ENCODE measurements around the gene RNF182. TPM values are rescaled to one million over a fixed set of nuclear protein-coding genes. Genes with fewer than 3 reads are reported as not detected.

RNF182 gene
- total RNA-seq, 1 donor from 2014 or later: 3.0 TPM

DNA sequence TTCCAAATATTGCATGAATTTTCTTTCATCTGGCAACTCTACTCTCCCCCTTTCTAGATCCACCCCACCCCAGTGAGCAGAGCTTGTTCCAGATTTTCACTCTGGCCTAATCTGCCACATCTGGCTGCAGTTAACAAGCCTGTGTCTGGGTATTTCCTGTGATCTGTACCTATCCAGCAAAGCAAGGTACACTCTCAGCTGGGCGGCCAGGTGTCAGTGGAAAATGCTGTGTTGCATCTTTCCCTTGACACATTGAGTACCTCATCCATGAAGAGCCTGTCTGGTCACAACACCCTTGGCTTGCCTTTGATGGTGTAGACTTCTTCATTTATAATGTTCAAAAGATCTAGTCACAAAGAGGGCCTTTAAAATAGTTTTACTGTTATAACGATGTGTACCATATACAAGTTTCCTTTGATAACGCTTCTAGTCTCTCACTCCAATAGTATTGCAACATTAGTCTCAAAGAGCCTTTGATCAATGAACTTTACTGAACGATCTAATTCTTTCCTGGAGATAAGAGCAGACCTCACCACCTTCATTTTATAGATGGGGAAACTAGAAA lies 6.0 kb upstream of the RNF182 start:
- H3K9me3 ChIP-seq: no peaks in the 10 kb centered on the region
- H3K27ac ChIP-seq: no peak overlapping the region
- no peaks in the 10 kb centered on the region for H3K4me1 ChIP-seq
- intact Hi-C loops (cut with DNase I): no loop called here
- no peaks in the 10 kb centered on the region for H3K36me3 ChIP-seq
- DNase-seq (ENCODE audit: low spot score in 2 of 2): no peak
- no peaks in the 10 kb centered on the region for H3K27me3 ChIP-seq
- H3K4me3 ChIP-seq: no peak overlapping the region
- TF ChIP-seq, protein P1, sequence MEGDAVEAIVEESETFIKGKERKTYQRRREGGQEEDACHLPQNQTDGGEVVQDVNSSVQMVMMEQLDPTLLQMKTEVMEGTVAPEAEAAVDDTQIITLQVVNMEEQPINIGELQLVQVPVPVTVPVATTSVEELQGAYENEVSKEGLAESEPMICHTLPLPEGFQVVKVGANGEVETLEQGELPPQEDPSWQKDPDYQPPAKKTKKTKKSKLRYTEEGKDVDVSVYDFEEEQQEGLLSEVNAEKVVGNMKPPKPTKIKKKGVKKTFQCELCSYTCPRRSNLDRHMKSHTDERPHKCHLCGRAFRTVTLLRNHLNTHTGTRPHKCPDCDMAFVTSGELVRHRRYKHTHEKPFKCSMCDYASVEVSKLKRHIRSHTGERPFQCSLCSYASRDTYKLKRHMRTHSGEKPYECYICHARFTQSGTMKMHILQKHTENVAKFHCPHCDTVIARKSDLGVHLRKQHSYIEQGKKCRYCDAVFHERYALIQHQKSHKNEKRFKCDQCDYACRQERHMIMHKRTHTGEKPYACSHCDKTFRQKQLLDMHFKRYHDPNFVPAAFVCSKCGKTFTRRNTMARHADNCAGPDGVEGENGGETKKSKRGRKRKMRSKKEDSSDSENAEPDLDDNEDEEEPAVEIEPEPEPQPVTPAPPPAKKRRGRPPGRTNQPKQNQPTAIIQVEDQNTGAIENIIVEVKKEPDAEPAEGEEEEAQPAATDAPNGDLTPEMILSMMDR (IDR thresholded peaks at IDR 0.05): no peak

DNA sequence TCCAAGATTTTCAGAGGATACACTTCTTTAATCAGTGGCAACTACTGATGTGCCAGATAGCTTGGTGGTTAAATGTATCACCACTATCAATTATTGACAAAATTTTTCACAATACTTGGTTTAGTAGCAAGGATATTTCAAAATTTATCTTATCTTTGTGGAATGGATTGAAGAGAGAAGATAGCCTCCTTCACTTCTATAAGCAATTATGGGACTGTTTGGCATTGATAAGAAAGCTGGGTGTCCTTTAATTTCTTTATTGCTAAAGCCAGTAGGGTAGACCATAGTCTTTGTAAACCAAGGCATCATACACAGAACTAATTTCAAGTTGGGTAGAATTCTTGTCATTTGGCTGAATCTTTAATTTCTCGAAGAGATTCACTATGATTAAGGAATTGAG lies 4.9 kb upstream of the RNF182 start:
- intact Hi-C loops (cut with DNase I): loop anchor here (5.0 kb wide), 1 partner anchor 108 kb away; the partner anchor contains the start of gene MCUR1
- no peaks in the 10 kb centered on the region for H3K9me3 ChIP-seq
- no peaks in the 10 kb centered on the region for H3K36me3 ChIP-seq
- H3K4me3 ChIP-seq: no peak overlapping the region
- peaks cover 0 to 6% of the 10 kb centered on the region in 2 donors for H3K4me1 ChIP-seq
- H3K27me3 ChIP-seq: no peaks in the 10 kb centered on the region
- H3K27ac ChIP-seq: no peak overlapping the region
- TF ChIP-seq, protein P1 (IDR thresholded peaks at IDR 0.05): no peak
- DNase-seq (ENCODE audit: low spot score in 2 of 2): no peak

DNA sequence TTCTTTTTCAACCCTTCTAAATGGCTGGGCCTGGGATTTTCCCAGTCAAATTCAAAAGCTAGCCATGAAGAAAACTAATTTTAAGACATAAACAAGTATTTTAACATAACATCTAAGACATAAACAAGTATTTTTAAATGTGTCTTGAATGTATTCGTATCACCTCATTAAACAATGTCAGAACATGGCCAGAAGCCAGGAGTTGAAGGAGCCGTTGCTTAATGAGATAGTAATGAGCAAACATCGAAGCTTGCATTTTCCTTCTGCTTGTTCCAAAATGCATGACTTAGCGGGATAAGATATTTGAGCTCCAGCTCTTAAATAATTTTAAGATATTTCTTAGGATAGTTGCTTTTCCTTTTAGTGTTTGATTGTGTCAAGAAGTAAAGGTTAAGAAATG lies 4.2 kb upstream of the RNF182 start:
- TF ChIP-seq, protein P1 (IDR thresholded peaks at IDR 0.05): no peak

DNA sequence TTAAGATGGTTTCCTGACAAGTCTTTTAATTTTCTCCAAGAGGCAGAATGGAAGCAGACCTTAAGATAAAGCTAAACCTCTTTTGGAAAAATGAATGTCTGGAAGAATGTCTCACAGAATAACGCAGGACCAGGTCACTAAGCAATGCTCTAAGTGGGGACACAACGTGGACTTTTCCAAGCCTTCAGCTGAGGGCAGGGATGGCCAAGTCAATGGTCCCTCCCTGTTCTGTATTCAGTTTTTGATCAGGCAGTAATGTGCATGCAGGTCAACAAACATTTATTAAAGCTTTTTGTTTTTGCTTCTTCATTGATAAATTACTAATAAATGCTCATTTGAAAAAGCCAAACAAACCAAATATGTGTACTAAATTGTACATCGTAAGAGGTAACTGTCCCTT lies 2.0 kb upstream of the RNF182 start:
- no peak for DNase-seq (ENCODE audit: low spot score in 2 of 2)
- no peaks in the 10 kb centered on the region for H3K9me3 ChIP-seq
- intact Hi-C loops (cut with DNase I): loop anchor here (5.0 kb wide), 1 partner anchor 110 kb away; the partner anchor contains the start of gene MCUR1
- peaks cover 4 to 14% of the 10 kb centered on the region in 2 donors for H3K4me1 ChIP-seq
- TF ChIP-seq, protein P1 (IDR thresholded peaks at IDR 0.05): no peak
- H3K27me3 ChIP-seq: peaks cover 9% of the 10 kb centered on the region
- no peaks in the 10 kb centered on the region for H3K36me3 ChIP-seq
- H3K27ac ChIP-seq: no peak overlapping the region
- no peak overlapping the region for H3K4me3 ChIP-seq

More for the DNA sequence above, 4.2 kb upstream of the RNF182 start:
- Histone ChIP-seq H3K27ac (no peak overlapping the region), H3K27me3 (peaks cover 2% of the 10 kb centered on the region), H3K4me1 (peaks cover 4 to 12% of the 10 kb centered on the region in 2 donors), H3K9me3 (no peaks in the 10 kb centered on the region), H3K4me3 (no peak overlapping the region), H3K36me3 (no peaks in the 10 kb centered on the region)
- DNase-seq (ENCODE audit: low spot score in 2 of 2): no peak
- intact Hi-C loops (cut with DNase I): loop anchor here (5.0 kb wide), 1 partner anchor 108 kb away; the partner anchor contains the start of gene MCUR1

DNA sequence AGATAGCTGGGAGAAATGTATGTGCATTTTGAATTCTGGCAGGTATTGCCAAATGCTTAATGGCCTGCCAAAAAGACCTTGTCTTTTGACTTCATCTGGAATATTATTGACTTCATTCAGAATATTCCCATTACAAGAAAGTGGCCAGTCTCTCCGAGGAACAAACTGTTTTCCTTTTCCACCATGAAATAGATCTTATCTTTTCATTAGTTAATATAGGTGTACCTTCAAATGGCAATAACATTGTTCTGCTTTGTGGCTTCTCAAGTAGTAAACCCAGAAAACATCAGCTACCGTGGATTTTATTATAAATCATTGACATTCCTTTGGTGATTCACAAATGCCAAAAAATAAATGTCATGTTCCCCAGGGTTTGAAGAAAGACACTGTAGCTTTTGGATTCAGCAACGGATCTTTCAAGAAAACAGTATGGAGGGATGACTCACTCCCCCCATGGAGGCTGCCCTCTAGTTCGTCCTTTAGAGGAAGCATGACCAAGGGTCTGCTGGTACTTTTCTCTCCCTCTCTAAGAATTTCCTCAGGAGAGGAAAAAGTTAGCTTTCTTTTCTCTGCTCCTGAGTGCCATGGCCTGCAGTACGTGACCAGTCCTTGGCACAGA lies 1.1 kb upstream of the RNF182 start:
- no peak overlapping the region for H3K27ac ChIP-seq
- TF ChIP-seq, protein P1 (IDR thresholded peaks at IDR 0.05): no peak
- peak overlapping the region; percentile 49 to 63 for H3K4me3 ChIP-seq
- DNase-seq (ENCODE audit: low spot score in 2 of 2): no peak
- H3K27me3 ChIP-seq: peaks cover 9% of the 10 kb centered on the region
- peaks cover 4 to 14% of the 10 kb centered on the region in 2 donors for H3K4me1 ChIP-seq
- H3K36me3 ChIP-seq: no peaks in the 10 kb centered on the region
- no peaks in the 10 kb centered on the region for H3K9me3 ChIP-seq
- intact Hi-C loops (cut with DNase I): loop anchor here (5.0 kb wide), 1 partner anchor 111 kb away; the partner anchor contains the start of gene MCUR1
